ENCODE measurements around the gene POLR1A. TPM values are rescaled to one million over a fixed set of nuclear protein-coding genes. Genes with fewer than 3 reads are reported as not detected.

The POLR1A gene
- polyA plus RNA-seq: 2.7 TPM

DNA sequence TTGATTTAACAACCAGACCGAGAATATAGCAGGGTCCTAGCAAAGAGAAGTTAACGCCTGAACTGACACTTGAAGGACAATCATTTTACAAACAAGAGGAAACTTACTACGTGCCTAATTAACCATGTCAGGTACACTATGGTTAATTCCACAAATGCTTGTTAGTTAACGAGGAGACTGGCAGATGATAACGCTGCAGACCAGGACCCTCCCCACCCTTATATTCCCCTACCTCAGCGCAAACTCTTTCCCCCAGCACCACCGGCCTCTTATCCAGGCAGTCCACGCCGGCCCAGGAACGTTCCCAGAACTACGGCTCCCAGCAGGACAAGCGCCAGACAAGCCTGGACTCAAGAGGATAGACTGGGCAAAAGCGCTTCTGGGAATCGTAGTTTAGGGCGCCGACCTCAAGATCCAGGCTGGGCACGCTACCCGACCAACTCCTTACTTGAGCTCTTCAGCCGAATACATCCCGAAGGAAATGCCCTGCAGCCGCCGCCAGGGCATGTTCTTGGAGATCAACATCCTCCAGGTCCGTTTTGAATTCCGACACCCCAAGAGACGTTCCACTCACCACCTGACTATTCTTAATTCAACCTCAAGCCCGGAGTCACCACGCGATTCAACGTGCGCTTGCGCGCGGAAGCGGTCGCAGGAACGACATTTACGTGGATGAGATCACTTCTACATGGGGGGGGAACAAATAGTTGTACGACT is at the start of gene POLR1A:
POLR1A (minus strand) TSS at position 635 of the 717 bp plus-strand sequence; CDS start at position 525, 110 bp downstream.
- Mint-ChIP-seq H3K27me3 (no peaks in the 10 kb centered on the region), H3K27ac (peak within 1 kb of the TSS; percentile 94 to 99 (median 98)), H3K36me3 (peaks cover 13% of the 10 kb centered on the region), H3K4me1 (peaks cover 32 to 47% (median 46%) of the 10 kb centered on the region in 3 donors), H3K4me3 (peak within 1 kb of the TSS; percentile 91 to 97 (median 96)), H3K9me3 (no peaks in the 10 kb centered on the region)

DNA sequence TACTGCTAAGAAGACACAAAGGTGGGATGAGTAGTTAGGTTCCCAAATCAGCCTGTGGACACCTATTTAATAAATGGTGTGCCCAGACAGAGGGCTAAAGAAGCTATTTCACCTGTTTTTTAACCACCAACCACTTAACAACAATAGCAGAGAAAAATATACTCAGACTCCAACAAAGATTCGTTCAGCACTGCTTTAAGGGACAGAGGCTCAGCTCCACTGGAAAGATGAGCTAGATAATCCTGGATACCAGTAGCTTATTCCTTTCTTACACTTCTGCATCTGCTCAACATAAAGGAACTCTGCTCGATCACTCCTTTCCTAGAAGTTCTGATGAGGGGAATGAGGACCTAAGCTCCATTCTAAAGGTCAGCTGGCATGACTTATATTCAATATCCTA is 44.8 kb upstream of the POLR1A start:
- Mint-ChIP-seq H3K9me3 (no peaks in the 10 kb centered on the region), H3K27me3 (no peaks in the 10 kb centered on the region), H3K27ac (no peak overlapping the region), H3K4me1 (peaks cover 0 to 4% (median 0%) of the 10 kb centered on the region in 3 donors), H3K4me3 (no peak overlapping the region), H3K36me3 (peaks cover 2% of the 10 kb centered on the region)

DNA sequence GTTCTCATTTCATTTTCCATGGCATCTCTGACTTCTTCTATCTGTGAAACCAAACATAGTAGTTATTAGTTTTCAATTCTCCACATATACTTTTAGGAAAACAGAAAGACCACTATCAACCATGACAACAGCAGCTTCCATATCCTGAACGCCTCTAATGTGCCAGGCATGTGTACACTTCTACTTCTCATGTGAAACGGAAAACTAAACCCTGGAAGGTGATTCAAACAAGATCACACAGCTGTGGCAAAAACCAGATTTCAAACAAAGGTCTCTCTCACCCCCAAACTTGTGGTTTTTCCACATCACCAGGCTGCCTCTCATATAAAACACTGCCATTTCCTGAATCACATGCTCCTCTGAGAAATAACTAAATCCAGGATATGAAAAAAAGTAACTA is 42.1 kb upstream of the POLR1A start:
- peak overlapping the region in 1 of 3 donors; percentile 39 for H3K27ac Mint-ChIP-seq
- H3K27me3 Mint-ChIP-seq: no peaks in the 10 kb centered on the region
- H3K4me1 Mint-ChIP-seq: peaks cover 0 to 4% (median 0%) of the 10 kb centered on the region in 3 donors
- peaks cover 4% of the 10 kb centered on the region for H3K36me3 Mint-ChIP-seq
- no peak overlapping the region for H3K4me3 Mint-ChIP-seq
- no peaks in the 10 kb centered on the region for H3K9me3 Mint-ChIP-seq

DNA sequence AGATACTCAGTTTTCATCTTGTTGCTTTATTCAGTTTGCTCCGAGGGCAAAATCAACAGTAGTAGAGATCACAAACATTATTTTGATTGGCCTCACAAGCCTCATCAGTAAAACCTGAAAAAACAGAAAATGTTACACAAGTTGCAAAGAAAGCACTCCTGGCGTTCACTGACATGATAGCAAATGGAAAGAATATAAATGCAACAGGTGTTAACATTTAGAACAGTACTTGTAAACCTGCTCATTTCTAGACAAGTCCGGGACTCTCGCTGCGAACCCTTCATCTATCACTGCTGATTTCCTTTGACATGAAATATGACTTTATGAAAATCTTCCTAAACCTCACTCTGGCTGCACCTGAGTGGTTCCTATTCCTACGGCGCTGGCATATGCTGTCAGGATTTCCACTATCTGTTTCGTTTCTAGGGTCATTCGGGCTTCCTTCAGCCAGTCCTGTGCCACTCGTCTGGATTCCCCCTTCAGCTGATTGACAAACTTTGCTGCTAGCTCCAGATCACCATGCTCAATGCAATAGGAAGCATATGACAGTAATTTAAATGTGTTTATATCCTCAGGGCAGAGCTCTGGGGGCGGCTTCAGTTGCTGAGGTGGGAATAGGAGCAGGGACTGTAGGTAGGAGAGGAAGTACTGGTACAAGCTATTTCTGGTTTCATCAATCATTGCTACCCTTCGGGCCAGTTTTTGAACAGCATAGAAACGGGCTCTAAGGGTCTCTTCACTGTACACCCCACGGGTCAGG is 38.4 kb upstream of the POLR1A start:
- H3K27me3 Mint-ChIP-seq: no peaks in the 10 kb centered on the region
- H3K36me3 Mint-ChIP-seq: peaks cover 4% of the 10 kb centered on the region
- no peak overlapping the region for H3K27ac Mint-ChIP-seq

DNA sequence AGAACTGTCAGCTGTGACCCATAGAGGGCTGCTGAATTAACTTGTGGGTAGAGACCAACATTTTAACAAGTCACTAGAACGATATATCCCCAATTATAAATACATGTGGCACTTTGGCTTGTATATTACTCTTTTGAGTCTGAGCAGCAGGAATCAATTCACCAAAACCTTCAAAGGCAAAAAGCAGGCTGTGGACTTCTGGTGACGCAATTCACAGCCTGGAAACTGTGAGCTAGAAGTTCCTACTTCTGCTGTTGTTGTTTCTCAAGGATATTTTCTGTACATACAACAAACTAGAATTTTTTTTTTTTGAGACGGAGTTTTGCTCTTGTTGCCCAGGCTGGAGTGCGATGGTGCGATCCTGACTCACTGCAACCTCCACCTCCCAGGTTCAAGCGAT is 37.6 kb upstream of the POLR1A start:
- Mint-ChIP-seq H3K27me3 (no peaks in the 10 kb centered on the region), H3K4me1 (no peaks in the 10 kb centered on the region), H3K27ac (no peak overlapping the region), H3K4me3 (no peak overlapping the region), H3K9me3 (no peaks in the 10 kb centered on the region), H3K36me3 (peaks cover 2% of the 10 kb centered on the region)

More for the DNA sequence above, 38.4 kb upstream of the POLR1A start:
- Mint-ChIP-seq H3K4me1 (peaks cover 0 to 4% (median 0%) of the 10 kb centered on the region in 3 donors), H3K9me3 (no peaks in the 10 kb centered on the region), H3K4me3 (no peak overlapping the region)

DNA sequence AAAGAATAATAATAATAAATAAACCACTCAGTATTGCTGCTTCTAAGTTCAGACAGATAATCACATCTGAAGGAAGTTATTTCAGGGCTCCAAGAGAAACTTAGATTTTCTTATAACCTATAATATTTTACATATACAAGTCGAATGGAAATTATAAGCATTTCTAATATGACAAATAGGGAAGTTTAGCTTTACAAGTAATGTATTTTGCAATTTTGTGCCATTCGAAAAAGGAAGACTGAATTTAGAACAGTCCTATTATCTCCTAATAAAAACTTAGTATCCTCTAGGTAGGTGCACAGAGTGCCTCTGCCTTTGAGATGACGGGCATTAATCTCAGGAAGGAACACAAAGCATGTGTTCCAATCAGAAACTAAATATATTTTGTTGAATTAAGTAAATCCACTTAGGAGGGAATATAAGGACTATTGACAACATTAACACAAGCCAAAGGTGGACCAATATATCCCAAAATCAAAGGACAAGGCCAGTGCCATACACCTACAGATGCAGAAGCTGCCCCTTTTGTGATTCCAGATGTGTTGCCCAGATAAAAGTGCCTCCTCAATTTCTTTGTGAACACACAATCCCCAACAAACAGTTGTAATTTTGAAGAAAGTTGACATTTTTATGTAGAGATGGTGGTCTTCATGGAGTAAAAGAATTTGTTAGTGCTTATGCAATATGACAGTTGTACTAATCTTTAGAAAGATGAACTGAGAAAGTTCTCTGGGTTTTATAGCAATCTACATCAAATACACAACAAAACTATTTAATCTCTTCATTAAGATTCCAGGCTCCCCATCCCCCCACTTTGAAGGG is 37.0 kb upstream of the POLR1A start:
- Mint-ChIP-seq H3K36me3 (peaks cover 2% of the 10 kb centered on the region), H3K27ac (peak overlapping the region in 1 of 3 donors; percentile 33), H3K4me3 (no peak overlapping the region), H3K27me3 (no peaks in the 10 kb centered on the region), H3K9me3 (no peaks in the 10 kb centered on the region), H3K4me1 (no peaks in the 10 kb centered on the region)

DNA sequence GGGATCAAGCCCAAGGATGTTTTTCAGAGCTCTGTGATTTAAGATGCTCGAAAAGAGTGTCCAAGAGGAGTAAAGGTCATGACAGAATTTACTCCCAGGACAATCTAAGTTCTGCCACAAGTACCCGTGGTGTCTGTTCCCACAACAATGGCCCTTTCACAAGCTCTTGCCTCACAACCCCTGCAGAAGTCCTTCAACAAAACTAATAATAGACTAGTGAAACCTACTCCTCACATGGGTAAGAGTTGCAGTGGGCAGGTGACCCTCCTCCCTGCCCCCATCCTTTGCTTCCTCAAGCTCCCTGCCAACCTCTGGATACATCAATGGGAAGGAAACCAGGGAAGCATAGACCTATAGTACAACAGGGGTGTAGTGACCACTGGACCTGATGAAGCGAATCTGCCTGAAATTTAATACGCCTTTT is 35.3 kb upstream of the POLR1A start:
- Mint-ChIP-seq H3K36me3 (peaks cover 4% of the 10 kb centered on the region), H3K4me1 (no peaks in the 10 kb centered on the region), H3K27ac (peak overlapping the region in 1 of 3 donors; percentile 3), H3K4me3 (no peak overlapping the region), H3K27me3 (no peaks in the 10 kb centered on the region), H3K9me3 (no peaks in the 10 kb centered on the region)

DNA sequence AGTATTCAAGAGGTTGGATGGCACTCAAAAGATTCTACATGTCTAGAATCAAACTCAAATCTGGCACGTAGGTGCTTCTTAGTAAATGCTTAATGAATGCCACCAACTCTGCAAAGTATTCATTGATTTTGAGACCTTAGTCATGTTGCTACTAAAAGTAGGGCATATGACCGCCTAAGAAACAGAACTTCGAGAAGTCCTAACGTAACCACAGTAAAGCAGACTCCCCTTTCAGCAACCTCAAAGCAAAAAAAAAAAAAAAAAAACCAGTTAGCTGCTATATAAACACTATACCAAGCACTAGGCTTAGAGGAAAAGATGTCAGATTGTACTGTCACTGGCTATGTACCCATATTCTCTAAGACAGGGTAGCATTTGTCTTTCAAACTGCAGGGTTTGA is 34.3 kb upstream of the POLR1A start:
- Mint-ChIP-seq H3K9me3 (no peaks in the 10 kb centered on the region), H3K4me1 (no peaks in the 10 kb centered on the region), H3K4me3 (no peak overlapping the region), H3K27me3 (no peaks in the 10 kb centered on the region), H3K27ac (no peak overlapping the region), H3K36me3 (peaks cover 4% of the 10 kb centered on the region)

DNA sequence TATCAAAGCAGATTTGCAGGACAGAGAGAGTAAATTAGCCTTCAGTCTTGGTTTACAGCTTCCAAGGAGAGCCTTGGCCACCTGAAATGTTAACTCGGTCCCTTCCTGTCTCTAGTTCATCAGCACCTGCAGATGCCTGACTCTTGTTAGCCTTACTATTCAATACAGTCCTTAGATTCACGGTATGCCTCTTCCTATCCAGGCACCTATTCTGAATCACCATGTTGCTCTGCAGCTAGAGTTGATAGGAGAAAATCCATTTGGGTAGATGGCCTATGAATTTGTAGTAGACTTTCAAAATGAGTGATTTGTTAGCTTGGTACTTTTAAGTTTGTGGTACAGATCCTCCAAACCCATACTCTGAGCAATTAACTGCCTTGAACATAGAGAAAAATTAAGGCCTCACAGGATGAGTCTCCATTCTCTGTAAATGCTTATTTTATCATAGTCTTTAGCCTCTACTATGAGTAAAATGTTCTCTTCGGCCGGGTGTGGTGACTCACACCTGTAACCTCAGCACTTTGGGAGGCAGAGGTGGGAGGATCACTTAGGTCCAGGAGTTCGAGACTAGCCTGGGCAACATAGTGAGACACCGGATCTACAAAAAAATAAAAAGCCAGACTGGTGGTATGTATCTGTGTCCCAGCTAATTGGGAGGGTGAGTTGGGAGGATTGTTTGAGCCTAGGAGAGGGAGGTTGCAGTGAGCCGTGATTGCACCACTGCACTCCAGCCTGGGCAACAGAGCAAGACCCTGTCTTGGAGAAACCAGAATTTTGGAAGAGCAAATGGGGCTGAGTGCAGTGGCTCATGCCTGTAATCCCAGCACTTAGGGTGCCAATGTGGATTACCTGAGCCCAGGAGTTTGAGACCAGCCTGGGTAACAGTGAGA is 33.3 kb upstream of the POLR1A start:
- H3K9me3 Mint-ChIP-seq: no peaks in the 10 kb centered on the region
- no peak overlapping the region for H3K4me3 Mint-ChIP-seq
- no peaks in the 10 kb centered on the region for H3K4me1 Mint-ChIP-seq
- H3K36me3 Mint-ChIP-seq: peaks cover 2% of the 10 kb centered on the region
- H3K27ac Mint-ChIP-seq: peak overlapping the region in 1 of 3 donors; percentile 67
- no peaks in the 10 kb centered on the region for H3K27me3 Mint-ChIP-seq

DNA sequence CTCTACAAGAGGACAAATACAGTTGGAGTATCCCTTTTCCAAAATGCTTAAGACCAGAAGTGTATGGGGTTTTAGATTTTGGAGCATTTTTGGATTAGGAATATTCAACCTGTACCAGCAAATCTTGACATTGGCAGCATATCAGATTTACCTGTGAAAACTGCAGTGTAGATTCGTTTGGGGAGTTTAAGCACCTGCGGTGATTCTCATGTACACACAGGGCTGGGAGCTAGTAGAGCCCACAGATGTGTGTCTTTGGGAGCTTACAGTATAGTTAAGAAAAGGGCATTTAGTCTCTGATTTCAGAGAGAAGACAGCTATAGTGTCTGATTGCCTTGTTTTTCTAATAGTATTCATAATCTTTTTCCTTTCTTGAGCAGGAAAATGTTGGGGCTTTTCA is 30.5 kb upstream of the POLR1A start:
- Mint-ChIP-seq H3K27ac (no peak overlapping the region), H3K4me1 (peaks cover 0 to 6% (median 0%) of the 10 kb centered on the region in 3 donors), H3K4me3 (no peak overlapping the region), H3K9me3 (no peaks in the 10 kb centered on the region), H3K27me3 (no peaks in the 10 kb centered on the region), H3K36me3 (peaks cover 2% of the 10 kb centered on the region)

DNA sequence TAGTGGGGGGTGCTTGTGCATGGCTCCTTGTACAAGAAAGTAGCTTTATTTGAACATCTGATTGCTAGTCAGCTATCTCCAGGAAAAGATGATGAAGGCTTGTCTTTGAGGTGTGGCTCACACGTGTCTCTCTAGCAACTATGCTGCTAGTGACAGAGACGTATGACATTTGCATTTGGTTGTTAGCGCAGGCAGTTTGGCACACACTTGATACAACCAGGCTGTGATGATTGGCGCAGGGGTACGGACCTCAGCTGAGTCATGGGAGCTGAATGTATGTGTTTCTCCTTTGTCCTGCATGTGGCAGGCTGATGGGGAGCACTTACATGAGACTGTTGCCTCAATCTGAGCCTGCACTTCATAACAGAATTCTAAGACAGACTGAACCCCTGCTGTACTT is 30.0 kb upstream of the POLR1A start:
- peaks cover 2% of the 10 kb centered on the region for H3K36me3 Mint-ChIP-seq

DNA sequence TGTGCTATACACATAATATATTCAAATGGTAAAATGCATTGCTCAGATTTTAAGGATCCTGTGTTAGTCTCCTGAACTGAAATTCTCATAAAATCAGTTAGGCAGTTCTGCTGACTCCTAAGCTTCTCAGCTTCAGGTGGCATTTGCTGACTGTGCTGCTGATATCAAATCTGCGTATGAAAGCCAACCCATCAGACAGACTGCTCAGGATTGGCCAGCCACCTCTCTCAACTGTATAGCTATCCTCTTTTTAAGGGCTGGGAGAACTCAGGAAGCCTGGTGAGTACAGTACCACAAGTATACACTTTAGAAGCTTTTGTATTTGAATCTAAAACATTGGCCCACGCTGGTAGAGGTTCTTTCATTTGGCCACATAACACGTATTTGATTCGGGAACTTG is 29.0 kb upstream of the POLR1A start:
- H3K9me3 Mint-ChIP-seq: no peaks in the 10 kb centered on the region
- H3K27me3 Mint-ChIP-seq: no peaks in the 10 kb centered on the region
- no peak overlapping the region for H3K4me3 Mint-ChIP-seq
- peaks cover 5% of the 10 kb centered on the region for H3K36me3 Mint-ChIP-seq
- H3K27ac Mint-ChIP-seq: no peak overlapping the region
- peaks cover 6 to 13% (median 6%) of the 10 kb centered on the region in 3 donors for H3K4me1 Mint-ChIP-seq

More for the DNA sequence above, 30.0 kb upstream of the POLR1A start:
- H3K4me3 Mint-ChIP-seq: no peak overlapping the region
- no peaks in the 10 kb centered on the region for H3K27me3 Mint-ChIP-seq
- no peaks in the 10 kb centered on the region for H3K9me3 Mint-ChIP-seq
- H3K4me1 Mint-ChIP-seq: peaks cover 0 to 6% (median 0%) of the 10 kb centered on the region in 3 donors
- H3K27ac Mint-ChIP-seq: no peak overlapping the region

DNA sequence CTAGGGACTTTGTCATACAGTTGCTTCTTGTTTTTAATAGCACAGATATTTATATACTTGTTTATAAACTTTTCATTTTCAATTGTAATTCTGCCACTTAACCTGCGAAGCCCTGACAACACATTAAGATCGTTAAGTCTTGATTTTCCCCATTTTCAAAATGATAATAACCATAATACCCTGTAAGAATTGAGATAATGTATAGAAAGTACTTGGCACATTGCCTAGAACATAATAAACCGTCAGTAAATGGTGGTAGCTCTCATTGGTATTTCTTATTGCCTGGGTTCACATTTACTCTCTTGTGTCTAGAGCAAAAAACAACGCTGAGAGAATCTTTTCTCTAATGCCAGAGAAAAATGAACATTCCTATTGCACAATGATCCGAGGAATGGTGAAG is 19.0 kb upstream of the POLR1A start:
- Mint-ChIP-seq H3K4me1 (peaks cover 3 to 7% (median 5%) of the 10 kb centered on the region in 3 donors), H3K36me3 (peaks cover 7% of the 10 kb centered on the region), H3K4me3 (no peak overlapping the region), H3K27me3 (no peaks in the 10 kb centered on the region), H3K27ac (peak overlapping the region in 1 of 3 donors; percentile 78), H3K9me3 (no peaks in the 10 kb centered on the region)

DNA sequence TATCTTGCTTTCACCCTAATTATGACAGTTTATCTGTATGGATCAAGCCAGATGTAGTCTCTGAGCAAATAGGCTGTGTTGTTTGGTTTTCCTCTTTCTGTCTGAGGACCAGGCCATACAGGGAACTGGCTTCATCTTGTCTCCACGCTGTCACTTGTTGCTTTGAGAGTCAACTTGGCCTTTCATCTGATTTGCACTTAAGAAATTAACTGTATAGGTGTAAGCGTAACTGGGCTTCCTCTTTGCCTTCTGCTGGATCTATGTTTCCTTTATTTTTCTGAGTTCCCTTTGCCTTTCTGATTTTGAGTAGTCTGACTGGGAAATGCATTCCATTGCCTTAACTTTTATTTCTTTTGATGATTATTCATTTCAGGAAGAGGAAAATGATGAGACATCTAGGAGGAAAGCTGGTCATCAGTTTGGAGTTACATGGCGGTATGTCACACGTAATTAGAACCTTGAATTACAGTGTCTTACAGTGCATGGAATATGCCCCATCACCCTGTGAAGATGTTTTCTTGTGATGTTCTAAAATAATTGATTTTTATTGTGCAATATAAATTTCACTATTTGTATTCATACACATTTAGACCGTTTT is 17.7 kb upstream of the POLR1A start:
- H3K4me3 Mint-ChIP-seq: no peak overlapping the region
- no peaks in the 10 kb centered on the region for H3K4me1 Mint-ChIP-seq
- peaks cover 7% of the 10 kb centered on the region for H3K36me3 Mint-ChIP-seq
- H3K9me3 Mint-ChIP-seq: no peaks in the 10 kb centered on the region
- no peaks in the 10 kb centered on the region for H3K27me3 Mint-ChIP-seq
- H3K27ac Mint-ChIP-seq: no peak overlapping the region
